DND-41 (cell line): ENCODE measurements around the gene ACSL5.

Experiments
- ATAC-seq: fragments of 200-7000 bp; cut with Tn5 transposase; 3 replicates; pipeline ENCODE4 v1.9.1; 2021; ENCODE audit warnings: low read depth; ENCODE audit not compliant: insufficient read depth
- DNase-seq: peaks from one replicate; pipeline ENCODE4 v3.0.0-alpha.2; 2020
- H2AFZ ChIP-seq: 2 replicates; pipeline ENCODE4 v1.6.0; 2012; ENCODE audit warnings: low read depth, low read length
- H3K27ac ChIP-seq: 2 replicates; pipeline ENCODE4 v1.5.1; 2012; ENCODE audit warnings: low read length, inconsistent platforms
- H3K27me3 ChIP-seq: fragments of 200-600 bp; sonication (generic); 2 replicates; pipeline ENCODE4 v1.6.0; 2012; ENCODE audit warnings: low read length, mild to moderate bottlenecking, inconsistent platforms; ENCODE audit not compliant: insufficient read depth, poor library complexity
- H3K36me3 ChIP-seq: 2 replicates; pipeline ENCODE4 v1.5.1; 2012; ENCODE audit warnings: low read length, inconsistent platforms; ENCODE audit not compliant: insufficient read depth
- H3K4me1 ChIP-seq: 2 replicates; pipeline ENCODE4 v1.5.1; 2012; ENCODE audit warnings: mild to moderate bottlenecking, low read length; ENCODE audit not compliant: insufficient read depth
- H3K4me2 ChIP-seq: 2 replicates; pipeline ENCODE4 v1.6.0; 2012; ENCODE audit warnings: mild to moderate bottlenecking, moderate library complexity, low read length, inconsistent platforms; ENCODE audit not compliant: insufficient read depth
- H3K4me3 ChIP-seq, 2 experiments: fragments of 200-600 bp in 1 of 2; shearing (Covaris generic) in 1 of 2; 2 replicates each; pipeline ENCODE4 v1.5.1; 2012 to 2016; ENCODE audit warnings: inconsistent platforms in 2 of 2, low read length in 2 of 2, mild to moderate bottlenecking in 2 of 2, low read depth in 1 of 2, moderate library complexity in 1 of 2
- H3K79me2 ChIP-seq: 2 replicates; pipeline ENCODE4 v1.6.0; 2012; ENCODE audit warnings: low read length, inconsistent platforms; ENCODE audit not compliant: insufficient read depth
- H3K9ac ChIP-seq: 2 replicates; pipeline ENCODE4 v1.6.0; 2012; ENCODE audit warnings: low read depth, mild to moderate bottlenecking, inconsistent platforms, low read length, moderate library complexity
- H3K9me3 ChIP-seq: 2 replicates; pipeline ENCODE4 v1.5.1; 2012; ENCODE audit warnings: low read length, moderate library complexity, mild to moderate bottlenecking, inconsistent platforms; ENCODE audit not compliant: insufficient read depth, severe bottlenecking
- H4K20me1 ChIP-seq: 2 replicates; pipeline ENCODE4 v1.6.0; 2012; ENCODE audit warnings: low read length; ENCODE audit not compliant: insufficient read depth
- EZH2 ChIP-seq: IDR thresholded peaks from 3 replicates; pipeline ENCODE4 v1.6.1; 2012; ENCODE audit warnings: borderline replicate concordance, low read depth, mild to moderate bottlenecking, moderate library complexity, low read length, inconsistent platforms; ENCODE audit not compliant: severe bottlenecking
- TF ChIP-seq, protein P1 (sequence below): IDR thresholded peaks from 2 replicates; pipeline ENCODE4 v1.5.1; 2012; ENCODE audit warnings: borderline replicate concordance, low read length, moderate library complexity, mild to moderate bottlenecking; ENCODE audit not compliant: poor library complexity, severe bottlenecking; ENCODE audit errors: extremely low read depth

Gene ACSL5, protein sequence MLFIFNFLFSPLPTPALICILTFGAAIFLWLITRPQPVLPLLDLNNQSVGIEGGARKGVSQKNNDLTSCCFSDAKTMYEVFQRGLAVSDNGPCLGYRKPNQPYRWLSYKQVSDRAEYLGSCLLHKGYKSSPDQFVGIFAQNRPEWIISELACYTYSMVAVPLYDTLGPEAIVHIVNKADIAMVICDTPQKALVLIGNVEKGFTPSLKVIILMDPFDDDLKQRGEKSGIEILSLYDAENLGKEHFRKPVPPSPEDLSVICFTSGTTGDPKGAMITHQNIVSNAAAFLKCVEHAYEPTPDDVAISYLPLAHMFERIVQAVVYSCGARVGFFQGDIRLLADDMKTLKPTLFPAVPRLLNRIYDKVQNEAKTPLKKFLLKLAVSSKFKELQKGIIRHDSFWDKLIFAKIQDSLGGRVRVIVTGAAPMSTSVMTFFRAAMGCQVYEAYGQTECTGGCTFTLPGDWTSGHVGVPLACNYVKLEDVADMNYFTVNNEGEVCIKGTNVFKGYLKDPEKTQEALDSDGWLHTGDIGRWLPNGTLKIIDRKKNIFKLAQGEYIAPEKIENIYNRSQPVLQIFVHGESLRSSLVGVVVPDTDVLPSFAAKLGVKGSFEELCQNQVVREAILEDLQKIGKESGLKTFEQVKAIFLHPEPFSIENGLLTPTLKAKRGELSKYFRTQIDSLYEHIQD

DNA sequence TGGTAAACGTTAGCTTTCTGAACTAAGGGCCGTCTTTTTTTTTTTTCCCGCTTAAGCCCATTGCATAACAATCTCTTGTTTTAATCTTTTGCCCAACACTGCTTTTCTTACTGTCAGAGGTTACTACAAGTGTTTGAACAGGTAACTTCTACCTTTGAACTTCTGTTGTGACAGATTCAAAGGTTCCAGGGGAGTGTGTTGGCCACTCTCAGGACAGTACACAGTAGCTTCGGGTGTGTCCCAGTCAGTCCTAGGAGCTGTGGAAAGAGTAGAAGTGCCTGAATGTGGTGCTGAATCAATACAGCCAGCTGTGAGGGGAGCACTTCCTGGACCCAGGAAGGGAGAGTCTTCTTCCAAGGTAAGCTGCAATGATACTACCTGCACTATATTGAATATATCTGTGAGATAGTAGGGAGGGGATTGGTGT, at the start of gene ACSL5:
ACSL5 (plus strand) TSS at position 205 of the 427 bp plus-strand sequence. CDS start 20,831 bp downstream, outside the sequence.
- TF ChIP-seq EZH2, result no peak
- TF ChIP-seq, protein P1, sequence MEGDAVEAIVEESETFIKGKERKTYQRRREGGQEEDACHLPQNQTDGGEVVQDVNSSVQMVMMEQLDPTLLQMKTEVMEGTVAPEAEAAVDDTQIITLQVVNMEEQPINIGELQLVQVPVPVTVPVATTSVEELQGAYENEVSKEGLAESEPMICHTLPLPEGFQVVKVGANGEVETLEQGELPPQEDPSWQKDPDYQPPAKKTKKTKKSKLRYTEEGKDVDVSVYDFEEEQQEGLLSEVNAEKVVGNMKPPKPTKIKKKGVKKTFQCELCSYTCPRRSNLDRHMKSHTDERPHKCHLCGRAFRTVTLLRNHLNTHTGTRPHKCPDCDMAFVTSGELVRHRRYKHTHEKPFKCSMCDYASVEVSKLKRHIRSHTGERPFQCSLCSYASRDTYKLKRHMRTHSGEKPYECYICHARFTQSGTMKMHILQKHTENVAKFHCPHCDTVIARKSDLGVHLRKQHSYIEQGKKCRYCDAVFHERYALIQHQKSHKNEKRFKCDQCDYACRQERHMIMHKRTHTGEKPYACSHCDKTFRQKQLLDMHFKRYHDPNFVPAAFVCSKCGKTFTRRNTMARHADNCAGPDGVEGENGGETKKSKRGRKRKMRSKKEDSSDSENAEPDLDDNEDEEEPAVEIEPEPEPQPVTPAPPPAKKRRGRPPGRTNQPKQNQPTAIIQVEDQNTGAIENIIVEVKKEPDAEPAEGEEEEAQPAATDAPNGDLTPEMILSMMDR, result no peak
- H3K4me2 ChIP-seq, result no peak within 1 kb of the TSS
- no peaks in the 10 kb centered on the region for H4K20me1 ChIP-seq
- H3K36me3 ChIP-seq, result no peaks in the 10 kb centered on the region
- H3K27ac ChIP-seq, result no peak within 1 kb of the TSS
- no peaks in the 10 kb centered on the region for H3K9me3 ChIP-seq
- peaks cover 20% of the 10 kb centered on the region for H3K79me2 ChIP-seq
- H3K9ac ChIP-seq, result no peak within 1 kb of the TSS
- ATAC-seq, result no peak
- H3K27me3 ChIP-seq, result no peaks in the 10 kb centered on the region
- H3K4me1 ChIP-seq, result peaks cover 29% of the 10 kb centered on the region
- DNase-seq, result no peak
- H2AFZ ChIP-seq, result peak within 1 kb of the TSS; percentile 96; the same call in 1 of the 2 replicates
- no peak within 1 kb of the TSS for H3K4me3 ChIP-seq

DNA sequence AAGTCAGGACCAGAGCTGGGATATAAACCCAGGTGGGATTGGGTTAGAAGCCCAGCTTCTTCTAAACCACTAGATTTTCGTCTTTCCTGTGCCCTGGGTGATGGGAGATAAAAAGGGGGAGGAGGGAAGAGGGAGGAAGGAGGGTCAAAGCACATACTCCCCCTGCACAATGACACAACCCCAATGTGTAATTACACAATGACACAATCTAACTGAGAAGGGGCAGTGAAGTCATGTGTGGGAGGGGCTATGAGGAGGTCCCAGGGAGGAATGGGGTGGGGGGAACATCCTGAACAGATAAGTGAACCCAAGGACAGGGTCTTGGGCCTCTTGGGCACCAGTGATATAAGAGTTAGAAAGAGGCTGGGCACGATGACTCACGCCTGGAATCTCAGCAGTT, 46.2 kb upstream of the ACSL5 start:
- Histone ChIP-seq H3K4me2 (no peak overlapping the region), H3K79me2 (no peaks in the 10 kb centered on the region)
- no peak for ATAC-seq

DNA sequence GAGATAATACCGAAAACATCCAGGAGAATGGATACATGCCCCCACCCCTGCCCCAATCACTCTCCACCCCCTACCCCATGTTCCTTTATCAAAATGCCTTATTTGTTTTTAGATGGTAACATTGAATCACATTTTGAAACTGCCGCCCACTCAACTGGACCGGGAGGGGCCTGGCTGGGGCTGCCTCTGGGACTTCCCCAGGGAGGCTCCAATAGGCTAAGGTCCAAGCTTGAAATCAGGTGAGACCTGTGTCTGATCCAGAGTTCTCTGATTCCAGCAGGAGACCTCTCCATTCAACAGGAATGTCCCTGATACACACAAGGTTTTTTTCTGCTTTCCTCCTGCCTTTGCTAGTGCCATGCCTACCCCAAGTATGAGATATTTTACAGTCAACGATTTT, 43.8 kb upstream of the ACSL5 start:
- no peaks in the 10 kb centered on the region for H4K20me1 ChIP-seq
- H3K4me3 ChIP-seq, result no peak overlapping the region
- no peak overlapping the region for H3K4me2 ChIP-seq
- ATAC-seq (no peak), DNase-seq (no peak)
- H3K4me1 ChIP-seq, result no peaks in the 10 kb centered on the region
- no peaks in the 10 kb centered on the region for H3K36me3 ChIP-seq
- no peaks in the 10 kb centered on the region for H3K79me2 ChIP-seq
- H3K9me3 ChIP-seq, result no peaks in the 10 kb centered on the region
- TF ChIP-seq, protein P1, result no peak
- TF ChIP-seq EZH2, result no peak
- H2AFZ ChIP-seq, result no peak overlapping the region
- no peak overlapping the region for H3K9ac ChIP-seq
- no peak overlapping the region for H3K27ac ChIP-seq
- H3K27me3 ChIP-seq, result peaks cover 18% of the 10 kb centered on the region

More for the DNA sequence above, 46.2 kb upstream of the ACSL5 start:
- no peaks in the 10 kb centered on the region for H4K20me1 ChIP-seq
- TF ChIP-seq, protein P1, result no peak
- no peak for TF ChIP-seq EZH2
- no peaks in the 10 kb centered on the region for H3K36me3 ChIP-seq
- H3K27ac ChIP-seq, result no peak overlapping the region
- no peak overlapping the region for H2AFZ ChIP-seq
- H3K4me3 ChIP-seq, result no peak overlapping the region
- no peak overlapping the region for H3K9ac ChIP-seq
- H3K4me1 ChIP-seq, result no peaks in the 10 kb centered on the region
- H3K27me3 ChIP-seq, result peaks cover 15% of the 10 kb centered on the region
- no peaks in the 10 kb centered on the region for H3K9me3 ChIP-seq
- DNase-seq, result no peak
